Activated CD4-positive, CD25-positive, alpha-beta regulatory T cell treated with anti-CD3 and anti-CD28 coated beads, Interleukin-2, amount 50 U/mL, for 16 hours (primary cell): ENCODE measurements around the gene UQCRHL.

ENCODE experiments used
- DNase-seq: peaks from one replicate; pipeline ENCODE4 v3.0.0-alpha.2; 2020; ENCODE audit warnings: low read depth, low spot score

UQCRHL gene

DNA sequence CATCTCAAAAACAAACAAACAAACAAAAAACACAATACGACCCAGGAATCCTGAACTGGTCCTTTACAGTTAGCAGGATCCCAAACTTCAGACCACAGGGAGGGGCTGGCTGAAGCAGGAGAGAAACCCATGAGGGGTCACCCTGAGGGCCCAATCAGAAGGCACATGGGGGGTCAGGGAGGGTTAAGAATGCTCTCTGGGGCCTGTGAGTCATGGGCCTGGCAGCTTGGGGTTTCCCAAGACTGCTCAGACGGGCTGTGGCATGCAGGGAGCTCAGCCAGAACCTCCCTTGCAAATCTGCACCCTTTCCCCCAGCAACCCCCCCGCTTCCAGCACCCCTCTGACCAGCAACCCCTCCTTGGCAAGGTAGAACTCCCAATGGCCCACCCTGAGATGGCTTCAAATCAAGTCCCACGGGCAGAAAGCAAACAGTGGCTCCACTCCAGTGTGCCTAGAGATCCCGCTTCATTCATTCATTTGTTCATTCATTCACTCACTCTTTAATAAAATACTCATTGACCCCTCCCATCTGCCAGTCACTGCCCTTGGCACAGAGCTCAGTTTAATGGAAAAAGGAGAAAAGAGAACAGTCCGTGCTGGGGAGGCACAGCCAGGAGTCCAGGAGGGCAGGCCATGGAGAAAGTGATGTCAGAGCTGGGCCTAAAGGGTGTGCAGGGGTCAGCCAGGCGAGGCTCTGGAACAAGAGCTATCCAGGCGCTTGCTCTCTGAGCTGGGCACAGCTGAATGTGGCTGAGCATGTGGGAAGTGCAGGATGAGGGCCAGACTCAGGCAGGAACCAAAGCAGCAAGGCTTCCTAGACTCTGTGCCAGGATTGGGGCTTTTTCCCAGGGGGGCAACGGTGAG is 8.2 kb downstream of the UQCRHL start:
- DNase-seq: no peak

DNA sequence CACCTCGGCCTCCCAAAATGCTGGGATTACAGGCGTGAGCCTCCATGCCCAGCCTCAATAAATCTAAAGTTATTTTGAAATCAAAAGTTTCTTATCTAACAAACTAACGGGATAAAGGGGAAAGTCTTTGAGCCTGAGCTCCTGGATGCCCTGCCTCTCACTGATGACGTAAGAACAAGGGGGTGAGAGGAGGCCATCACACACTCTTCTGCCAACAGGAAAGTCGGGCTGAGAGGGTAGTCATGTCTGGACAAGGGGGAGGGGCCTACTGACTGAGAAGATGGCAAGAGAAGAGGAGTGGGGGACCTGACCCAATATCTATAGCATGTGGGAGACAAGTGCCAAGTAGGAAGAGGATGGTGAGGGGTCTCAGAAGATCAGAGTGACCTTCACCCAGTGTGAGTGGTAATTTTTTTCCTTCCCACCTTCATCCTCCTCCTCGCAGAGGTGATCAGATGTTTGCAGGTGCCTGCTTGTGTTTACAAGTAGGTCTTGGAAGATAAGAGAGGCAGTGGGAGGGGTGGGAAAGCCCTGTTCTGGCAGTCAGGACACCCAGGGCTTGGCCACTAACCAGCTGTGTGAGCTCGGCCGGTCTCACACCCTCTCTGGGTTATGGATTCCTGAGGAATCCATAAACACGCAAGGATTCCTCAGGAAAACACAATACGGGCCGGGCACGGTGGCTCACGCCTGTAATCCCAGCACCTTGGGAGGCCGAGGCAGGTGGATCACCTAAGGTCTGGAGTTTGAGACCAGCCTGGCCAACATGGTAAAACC is 9.6 kb downstream of the UQCRHL start:
- no peak for DNase-seq

DNA sequence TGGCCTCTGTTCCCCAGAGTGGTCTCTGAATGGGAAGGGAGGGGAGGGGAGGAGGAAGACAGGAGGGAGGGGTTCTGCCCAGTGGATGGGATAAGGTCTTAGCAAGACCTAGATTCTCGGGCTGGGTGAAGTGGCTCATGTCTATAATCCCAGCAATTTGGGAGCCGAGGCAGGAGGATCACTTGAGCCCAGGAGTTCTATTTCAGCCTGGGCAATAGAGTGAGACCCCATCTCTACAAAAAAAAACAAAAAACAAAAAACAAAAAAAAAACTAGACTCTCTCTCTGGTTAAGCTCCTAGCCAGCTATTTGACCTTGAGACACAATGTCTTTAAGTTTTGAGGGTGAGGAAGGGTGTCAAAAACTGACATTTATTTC is 11.4 kb downstream of the UQCRHL start:
- no peak for DNase-seq

DNA sequence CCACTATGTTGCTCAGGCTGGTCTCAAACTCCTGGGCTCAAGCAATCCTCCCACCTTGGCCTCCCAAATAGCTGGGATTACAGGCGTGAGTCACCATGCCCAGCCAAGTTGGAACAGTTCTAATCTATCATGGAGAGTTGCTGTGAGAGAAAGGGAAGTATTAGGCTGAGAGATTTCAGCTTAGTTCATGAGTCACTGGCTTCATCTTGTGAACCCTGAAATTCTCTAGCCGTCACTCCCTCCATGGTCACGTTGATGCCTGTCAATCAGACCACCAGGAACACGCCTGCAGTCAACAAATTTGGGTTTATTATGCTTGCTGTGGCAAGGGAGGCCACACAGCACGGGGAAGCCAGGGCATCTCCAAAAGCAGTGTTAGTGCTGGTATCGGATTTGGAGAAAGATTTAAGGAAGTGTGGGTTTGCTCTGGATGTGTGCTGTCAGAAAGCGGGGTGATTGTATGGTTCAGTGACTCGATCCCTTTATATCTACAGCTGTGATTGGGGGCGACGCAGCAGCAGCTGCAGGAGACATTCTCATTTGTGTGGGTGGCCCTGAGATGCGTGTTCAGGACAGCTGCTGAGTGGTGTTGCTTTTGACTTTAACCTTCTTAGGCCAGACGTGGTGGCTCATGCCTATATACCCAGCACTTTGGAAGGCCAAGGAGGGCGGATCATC is 18.7 kb downstream of the UQCRHL start:
- no peak for DNase-seq

DNA sequence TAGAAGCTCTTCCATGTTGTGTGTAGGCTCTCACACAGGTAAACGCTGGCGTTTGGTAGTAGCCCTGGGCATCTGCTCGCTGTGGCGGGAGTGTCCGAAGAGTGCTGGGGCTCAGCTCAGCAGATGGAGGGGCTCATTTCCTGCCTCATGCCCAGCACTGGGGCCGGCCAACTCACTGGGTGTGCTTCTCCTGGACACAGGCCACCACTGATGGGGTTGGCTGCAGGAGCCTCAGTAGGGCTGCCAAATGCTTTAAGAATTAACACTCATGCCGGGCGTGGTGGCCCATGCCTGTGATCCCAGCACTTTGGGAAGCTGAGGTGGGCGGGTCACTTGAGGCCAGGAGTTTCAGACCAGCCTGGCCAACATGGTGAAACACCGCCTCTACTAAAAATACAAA is 20.9 kb downstream of the UQCRHL start:
- no peak for DNase-seq

DNA sequence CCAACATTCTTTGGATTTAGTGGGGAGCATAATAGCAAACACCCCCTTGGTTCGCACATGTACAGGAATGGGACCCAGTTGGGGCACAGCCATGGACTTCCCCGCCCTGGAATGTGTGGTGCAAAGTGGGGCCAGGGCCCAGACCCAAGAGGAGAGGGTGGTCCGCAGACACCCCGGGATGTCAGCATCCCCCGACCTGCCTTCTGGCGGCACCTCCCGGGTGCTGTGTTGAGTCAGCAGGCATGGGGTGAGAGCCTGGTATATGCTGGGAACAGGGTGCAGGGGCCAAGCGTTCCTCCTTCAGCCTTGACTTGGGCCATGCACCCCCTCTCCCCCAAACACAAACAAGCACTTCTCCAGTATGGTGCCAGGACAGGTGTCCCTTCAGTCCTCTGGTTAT is 21.8 kb downstream of the UQCRHL start:
- no peak for DNase-seq

DNA sequence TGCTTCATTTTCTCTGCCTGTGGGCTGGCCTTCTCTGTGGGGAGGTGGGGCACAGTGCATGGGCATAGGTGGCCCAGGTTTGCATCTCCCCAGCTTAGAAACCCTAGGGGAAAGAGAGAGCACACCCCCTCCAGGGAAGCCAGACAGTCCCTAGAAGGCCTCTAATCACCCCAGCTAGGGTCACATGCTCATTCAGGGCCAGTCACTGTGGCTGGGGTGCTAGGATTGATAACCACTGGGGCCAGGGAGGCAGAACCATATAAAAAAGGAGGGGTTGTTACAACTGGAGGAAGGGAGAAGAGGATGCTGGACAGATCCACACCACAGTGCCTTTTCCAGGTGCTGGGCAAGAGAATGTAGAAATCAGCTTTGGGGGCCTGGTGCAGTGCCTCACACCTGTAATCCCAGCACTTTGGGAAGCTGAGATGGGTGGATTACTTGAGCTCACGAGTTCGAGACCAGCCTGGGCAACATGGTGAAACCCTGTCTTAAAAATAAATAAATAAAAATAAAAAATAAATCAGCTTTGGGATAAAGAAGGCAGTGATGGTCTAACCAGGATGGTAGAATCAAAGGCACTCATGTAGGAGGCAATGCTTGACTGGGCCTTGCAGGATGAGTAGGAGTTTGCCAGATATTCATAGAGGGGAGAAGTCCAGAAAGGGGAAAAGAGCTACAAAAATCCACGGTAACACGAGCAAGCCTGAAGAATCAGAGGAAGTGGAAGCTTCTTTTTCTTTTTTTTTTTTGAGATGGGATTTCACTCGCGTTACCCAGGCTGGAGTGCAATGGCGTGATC is 29.3 kb downstream of the UQCRHL start:
- no peak for DNase-seq

DNA sequence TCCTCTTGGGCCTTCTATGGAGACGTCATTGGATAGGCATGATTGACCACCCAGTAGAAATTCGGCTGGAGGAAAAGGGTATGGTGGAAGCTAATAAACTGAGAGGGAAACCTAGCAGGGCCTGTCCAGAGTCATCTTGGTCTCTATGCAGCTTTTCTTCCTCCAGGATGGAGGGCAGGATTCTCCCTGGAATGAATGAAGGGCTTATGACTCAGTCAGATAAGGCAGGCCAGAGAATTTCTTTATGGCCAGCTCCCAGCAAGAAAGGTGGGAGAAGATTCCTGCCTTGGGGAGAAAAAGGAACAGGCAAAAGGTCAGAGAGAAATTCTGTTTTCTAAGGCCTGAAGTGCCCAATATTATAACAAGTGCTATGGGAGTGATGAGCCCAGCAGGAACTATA is 31.7 kb downstream of the UQCRHL start:
- DNase-seq: no peak

DNA sequence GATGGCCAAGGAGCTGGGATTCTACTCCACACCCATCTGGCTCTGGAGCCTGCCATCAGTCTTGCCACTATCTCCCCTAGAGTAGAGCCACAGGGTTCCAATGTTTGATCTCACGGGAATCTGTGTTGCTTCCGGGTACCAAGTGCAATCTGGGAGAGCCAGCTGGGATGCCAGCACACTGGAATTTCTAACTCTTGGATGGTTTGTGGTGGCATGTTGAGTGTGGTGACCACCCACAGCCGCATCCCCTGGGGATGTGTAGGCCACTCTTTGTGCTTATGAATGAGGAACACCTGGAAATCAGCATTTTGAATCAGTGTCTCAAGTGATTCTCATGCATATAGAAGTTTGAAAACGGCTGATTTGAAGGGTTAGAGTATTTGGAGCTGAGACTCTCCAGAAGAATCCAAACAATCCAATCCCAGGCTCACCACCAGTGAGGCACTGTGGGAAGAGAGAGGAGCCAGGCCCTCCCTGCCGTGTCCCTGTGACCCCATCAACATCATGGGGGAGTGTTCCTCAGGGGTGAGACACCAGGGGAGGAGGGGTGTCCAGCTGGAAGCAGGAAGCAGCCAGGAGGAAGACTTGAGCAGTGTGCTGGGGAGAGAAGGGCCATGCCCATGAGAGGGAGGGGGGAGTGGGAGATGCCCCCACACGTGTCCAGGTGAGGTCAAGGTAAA is 35.5 kb downstream of the UQCRHL start:
- DNase-seq: no peak

DNA sequence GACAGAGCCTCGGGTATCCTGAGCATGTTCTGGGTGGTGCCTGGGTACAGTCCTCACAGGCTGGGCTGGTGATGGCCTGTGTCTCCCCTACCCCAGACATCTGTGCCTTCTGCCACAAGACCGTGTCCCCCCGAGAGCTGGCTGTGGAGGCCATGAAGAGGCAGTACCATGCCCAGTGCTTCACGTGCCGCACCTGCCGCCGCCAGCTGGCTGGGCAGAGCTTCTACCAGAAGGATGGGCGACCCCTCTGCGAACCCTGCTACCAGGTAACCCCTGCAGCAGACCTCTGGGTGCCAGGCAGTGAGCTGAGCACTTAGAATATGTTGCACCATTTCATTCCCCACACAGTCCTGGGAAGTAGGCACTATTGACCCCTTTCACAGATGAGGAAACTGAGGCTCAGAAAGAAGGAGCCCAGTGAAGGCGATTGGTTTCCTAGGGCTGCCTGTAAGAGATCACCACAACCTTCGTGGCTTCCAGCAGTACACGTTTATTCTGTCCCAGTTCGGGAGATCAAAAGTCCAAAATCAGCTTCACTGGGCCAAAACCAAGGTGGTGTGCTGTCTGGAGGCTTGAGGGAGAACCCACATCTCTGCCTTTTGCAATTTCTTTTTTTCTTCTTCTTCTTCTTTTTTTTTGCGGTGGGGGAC is 37.0 kb downstream of the UQCRHL start:
- DNase-seq: no peak

DNA sequence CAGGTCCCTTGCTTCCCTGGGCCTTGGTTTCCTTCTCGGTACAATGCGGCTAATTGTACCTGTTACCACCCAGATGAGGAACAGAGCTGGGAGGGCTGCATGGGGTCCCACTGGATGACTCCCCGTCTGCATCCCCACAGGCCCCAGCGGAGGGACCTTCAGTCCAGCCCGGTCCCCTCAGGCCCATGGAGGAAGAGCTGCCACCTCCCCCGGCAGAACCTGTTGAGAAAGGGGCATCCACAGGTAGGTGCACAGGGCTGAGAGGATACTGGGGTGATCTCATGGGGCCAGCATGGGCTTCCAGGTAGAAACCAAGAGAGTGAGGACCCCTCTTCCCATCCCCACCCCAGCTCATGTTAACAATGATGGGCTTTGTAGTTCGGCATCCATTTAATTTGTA is 39.1 kb downstream of the UQCRHL start:
- no peak for DNase-seq

DNA sequence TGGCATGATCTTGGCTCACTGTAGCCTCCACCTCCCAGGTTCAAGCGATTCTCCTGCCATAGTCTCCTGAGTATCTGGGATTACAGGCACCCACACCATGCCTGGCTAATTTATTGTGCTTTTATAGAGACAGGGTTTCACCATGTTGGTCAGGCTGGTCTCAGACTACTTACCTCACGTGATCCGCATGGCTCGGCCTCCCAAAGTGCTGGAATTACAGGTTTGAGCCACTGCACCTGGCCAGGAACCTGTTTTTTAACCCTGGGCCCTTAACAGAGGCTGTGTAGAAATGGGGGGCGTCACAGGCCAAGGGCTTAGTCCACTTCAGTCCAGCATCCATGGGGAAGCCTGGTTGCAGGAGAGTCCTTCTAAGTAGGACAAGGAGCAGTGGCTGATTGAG is 39.5 kb downstream of the UQCRHL start:
- no peak for DNase-seq

DNA sequence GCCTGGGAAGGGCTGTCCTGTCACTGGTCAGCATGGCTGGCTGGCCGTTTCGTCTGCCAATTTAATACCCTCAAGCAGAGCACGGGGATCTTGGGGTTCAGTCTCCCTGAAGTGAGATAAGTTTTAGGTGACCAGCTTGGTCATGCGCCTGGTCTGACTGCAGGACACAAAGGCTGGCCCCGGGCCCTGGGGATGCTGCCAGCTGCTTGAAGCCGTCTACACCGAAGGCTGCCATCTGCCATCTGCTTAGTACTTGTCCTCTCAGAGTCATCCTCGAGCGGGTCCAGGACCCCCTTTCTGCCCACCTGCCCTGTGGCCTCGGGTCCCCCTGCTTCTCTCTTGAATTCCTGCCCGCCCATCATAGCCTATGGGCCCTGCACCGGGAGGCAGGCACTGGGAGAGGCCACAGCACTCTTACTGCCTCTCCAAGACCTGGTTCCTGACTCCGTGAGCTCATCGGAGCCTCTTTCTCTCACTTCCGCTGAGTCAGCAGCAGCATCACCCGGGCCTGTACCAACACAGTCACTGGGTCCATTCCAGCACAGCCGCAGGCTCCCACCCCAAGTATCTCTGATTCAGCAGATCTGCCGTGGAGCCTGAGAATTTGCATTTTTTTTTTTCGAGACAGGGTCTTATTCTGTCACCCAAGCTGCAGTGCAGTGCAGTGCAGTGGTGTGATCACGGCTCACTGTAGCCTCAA is 41.8 kb downstream of the UQCRHL start:
- DNase-seq: no peak

DNA sequence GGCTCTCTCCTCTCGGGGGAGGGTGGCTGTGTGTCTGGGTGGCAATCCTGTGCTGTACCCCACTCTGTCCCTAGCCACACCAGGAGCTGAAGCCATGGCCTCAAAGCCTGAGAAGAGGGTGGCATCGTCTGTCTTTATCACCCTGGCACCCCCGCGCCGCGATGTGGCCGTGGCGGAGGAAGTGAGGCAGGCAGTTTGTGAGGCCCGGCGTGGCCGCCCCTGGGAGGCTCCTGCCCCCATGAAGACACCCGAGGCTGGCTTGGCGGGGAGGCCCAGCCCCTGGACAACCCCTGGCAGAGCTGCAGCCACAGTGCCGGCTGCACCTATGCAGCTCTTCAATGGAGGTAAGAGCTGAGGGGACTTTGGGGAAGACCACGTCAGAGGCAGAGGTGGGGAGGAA is 42.6 kb downstream of the UQCRHL start:
- DNase-seq: no peak

DNA sequence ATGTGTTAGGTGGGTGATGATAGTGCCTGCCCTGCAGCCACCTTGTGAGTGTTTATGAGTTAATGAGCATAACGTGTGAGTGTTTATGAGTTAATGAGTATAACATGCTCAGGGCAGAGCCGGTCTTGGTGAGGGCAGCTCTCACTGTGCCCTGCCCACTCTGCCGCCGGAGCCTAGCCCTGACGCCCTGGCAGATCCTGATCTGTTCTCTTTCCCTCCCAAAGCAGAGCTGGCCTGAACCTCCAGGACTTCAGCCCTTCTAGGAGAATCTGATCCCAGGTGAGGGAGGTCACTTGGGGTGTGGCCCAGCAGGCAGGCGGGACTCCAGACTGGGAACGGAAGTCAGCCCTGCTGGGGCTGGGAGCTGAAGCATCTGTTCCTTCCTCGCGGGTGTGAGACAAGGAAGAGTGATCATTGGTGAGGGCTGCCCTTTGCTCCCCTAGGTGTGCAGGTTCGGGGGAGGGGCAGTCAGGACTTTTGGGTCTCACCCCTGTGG is 43.1 kb downstream of the UQCRHL start:
- DNase-seq: no peak

DNA sequence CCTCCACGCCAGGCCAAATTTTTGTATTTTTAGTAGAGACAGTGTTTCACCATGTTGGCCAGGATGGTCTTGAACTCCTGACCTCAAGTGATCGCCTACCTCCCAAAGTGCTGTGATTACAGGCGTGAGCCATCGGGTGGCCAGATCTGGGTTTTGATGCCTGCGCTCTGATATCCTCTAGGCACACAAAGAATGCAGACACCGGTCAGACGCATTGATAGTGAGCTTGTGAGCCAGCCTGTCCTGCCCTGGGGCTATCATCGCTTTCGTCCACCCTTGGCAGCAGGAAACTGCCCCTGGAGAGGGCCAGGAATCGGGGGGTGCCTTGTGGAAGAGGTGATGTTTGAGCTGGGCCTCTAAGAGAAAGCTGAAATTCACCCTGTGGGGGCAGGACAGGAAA is 44.9 kb downstream of the UQCRHL start:
- no peak for DNase-seq

DNA sequence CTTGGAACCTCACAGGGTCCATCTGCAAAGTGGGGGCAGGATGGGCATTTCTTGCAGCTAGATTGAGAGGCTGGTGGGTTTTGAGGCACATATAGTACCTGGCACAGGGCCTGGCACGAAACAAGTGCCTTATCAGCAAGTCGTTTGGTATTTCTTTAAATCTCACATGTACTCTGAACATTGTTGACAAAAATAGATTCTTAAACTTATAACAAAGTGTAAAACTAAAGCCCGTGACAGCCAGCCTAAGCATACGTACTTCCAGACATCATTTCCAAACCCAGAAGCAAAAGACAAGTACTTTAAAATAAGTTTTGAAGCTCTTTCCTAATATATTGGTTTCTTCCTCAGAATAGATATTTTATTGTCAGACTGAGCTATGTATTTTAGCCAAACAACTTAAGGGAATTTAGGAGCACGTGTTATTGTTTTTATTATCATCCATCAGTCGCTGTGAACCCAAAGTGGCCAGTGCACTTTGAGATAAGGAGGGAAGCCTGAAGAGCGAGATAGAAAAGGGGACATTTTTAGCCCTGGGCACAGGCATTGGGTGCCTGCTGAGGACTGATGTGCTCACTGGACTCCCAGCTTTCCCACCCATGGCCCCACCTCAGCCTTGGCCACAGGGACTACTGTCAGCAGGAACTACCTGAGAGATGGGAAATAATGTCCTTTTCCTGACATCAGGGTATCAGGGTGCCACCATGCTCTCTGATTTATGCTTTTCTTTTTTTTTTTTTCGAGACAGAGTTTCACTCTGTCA is 45.9 kb downstream of the UQCRHL start:
- no peak for DNase-seq

DNA sequence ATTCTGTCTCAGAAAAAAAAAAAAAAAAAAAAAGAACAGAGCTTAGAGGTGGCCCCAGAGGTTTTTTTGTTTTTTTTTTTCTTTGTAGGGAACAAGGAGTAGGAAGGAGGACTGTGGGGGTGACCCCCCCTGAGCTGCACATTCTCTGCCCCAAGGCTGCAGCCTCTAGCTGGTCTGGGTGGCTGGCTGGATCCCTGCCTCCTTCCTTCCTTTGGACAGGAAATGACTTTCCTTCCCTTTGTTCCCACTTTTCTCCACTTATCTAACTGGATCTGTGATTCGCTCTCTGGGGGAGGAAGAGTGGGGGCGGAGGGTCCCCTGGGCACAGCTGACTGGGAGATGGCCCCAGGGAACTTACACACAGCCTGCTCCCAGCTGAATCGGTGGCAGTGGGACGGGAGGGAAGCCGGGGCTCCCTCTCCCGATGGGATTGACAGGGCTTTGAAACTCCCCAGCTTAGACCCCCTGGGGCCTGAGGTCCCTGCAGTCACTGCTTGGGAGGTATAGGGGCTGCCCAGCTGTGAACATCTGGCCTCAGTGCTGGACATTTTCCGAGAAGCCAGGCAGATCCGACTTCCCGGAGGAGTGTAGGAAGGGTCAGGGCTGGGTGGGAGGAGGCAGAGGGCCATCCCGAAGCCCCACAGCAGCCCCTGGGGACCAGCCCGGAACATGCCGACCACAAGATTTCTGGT is 46.8 kb downstream of the UQCRHL start:
- DNase-seq: no peak
